Smooth muscle cell (in vitro differentiated cells): ENCODE data around the gene GNG8. TPM values are rescaled to one million over a fixed set of nuclear protein-coding genes. Genes with fewer than 3 reads are reported as not detected.
"Not testable (repeated sequence)": the region's sequence is repeated elsewhere in the genome, so short reads cannot be mapped to it uniquely, and the experiment has no call there.

ENCODE experiments used
- DNase-seq: peaks from one replicate; lab custom pipeline; 2025; ENCODE audit not compliant: unreplicated experiment; lab: John Stamatoyannopoulos, UW
- H2AFZ ChIP-seq: fragments of 200-600 bp; sonication (generic); 2 replicates; pipeline ENCODE4 v1.6.0; 2016; ENCODE audit warnings: antibody characterized with exemption, low read depth, mild to moderate bottlenecking
- H3F3A ChIP-seq: fragments of 200-600 bp; sonication (generic); 2 replicates; pipeline ENCODE4 v1.6.0; 2017; ENCODE audit warnings: antibody characterized with exemption, low read depth
- H3K27ac ChIP-seq: fragments of 200-600 bp; sonication (generic); 2 replicates; pipeline ENCODE4 v1.5.1; 2016; ENCODE audit warnings: low read depth, mild to moderate bottlenecking
- H3K27me3 ChIP-seq: fragments of 200-600 bp; sonication (generic); 2 replicates; pipeline ENCODE4 v1.6.1; 2016; ENCODE audit warnings: low read depth, mild to moderate bottlenecking
- H3K36me3 ChIP-seq: fragments of 200-600 bp; sonication (generic); 2 replicates; pipeline ENCODE4 v1.5.1; 2016; ENCODE audit warnings: low read depth
- H3K4me1 ChIP-seq: fragments of 200-600 bp; sonication (generic); 2 replicates; pipeline ENCODE4 v1.5.1; 2016; ENCODE audit warnings: low read depth
- H3K4me2 ChIP-seq: fragments of 200-600 bp; sonication (generic); 2 replicates; pipeline ENCODE4 v1.6.0; 2016; ENCODE audit warnings: mild to moderate bottlenecking
- H3K4me3 ChIP-seq: fragments of 200-600 bp; sonication (generic); 2 replicates; pipeline ENCODE4 v1.5.1; 2016; ENCODE audit warnings: mild to moderate bottlenecking
- H3K79me2 ChIP-seq: fragments of 200-600 bp; sonication (generic); 2 replicates; pipeline ENCODE4 v1.6.0; 2016; ENCODE audit warnings: low read depth, mild to moderate bottlenecking
- H3K9ac ChIP-seq: fragments of 200-600 bp; sonication (generic); 2 replicates; pipeline ENCODE4 v1.6.0; 2016; ENCODE audit warnings: low read depth
- H3K9me3 ChIP-seq: fragments of 200-600 bp; sonication (generic); replicated peaks from 2 replicates; pipeline ENCODE4 v1.5.1; 2016; ENCODE audit warnings: low read depth
- H4K20me1 ChIP-seq: fragments of 200-600 bp; sonication (generic); 2 replicates; pipeline ENCODE4 v1.6.0; 2016; ENCODE audit warnings: low read depth
- CTCF ChIP-seq: fragments of 200-600 bp; sonication (generic); IDR thresholded peaks from 2 replicates; pipeline ENCODE4 v1.5.1; 2017; ENCODE audit warnings: borderline replicate concordance, mild to moderate bottlenecking, antibody characterized with exemption; ENCODE audit not compliant: insufficient read depth, poor library complexity, severe bottlenecking
- WGBS: methylation state at CpG from one replicate; pipeline ENCODE4 v1.1.7; 2016; ENCODE audit warnings: low lambda C conversion rate; 5-methylcytosine and 5-hydroxymethylcytosine counted together
- polyA plus RNA-seq: library from polyadenylated mRNA; unstranded; fragments of >200 nt; fragmentation: Nextera tagmentation; extraction: Ambion mirVana; gene quantifications from 2 replicates; pipeline ENCODE4 v1.2.1, GENCODE V29; 2016
- total RNA-seq: library from RNA; depleted of rRNA; stranded (reverse); fragments of >200 nt; gene quantifications from 2 replicates; pipeline ENCODE4 v1.2.3, GENCODE V29; 2014

GNG8 gene
- total and polyA plus RNA-seq, 2 experiments from 2014 or later, result 3.3 TPM; not detected in 1

GRCh38 chr19:46629546-46630025, 6.4 kb downstream of the GNG8 start:
- no peaks in the 10 kb centered on the region for H3K36me3 ChIP-seq
- no peaks in the 10 kb centered on the region for H4K20me1 ChIP-seq
- no peak overlapping the region for H2AFZ ChIP-seq
- no peaks in the 10 kb centered on the region for H3K9me3 ChIP-seq
- H3F3A ChIP-seq, result peaks cover 6% of the 10 kb centered on the region
- no peak for DNase-seq
- peaks cover 12% of the 10 kb centered on the region for H3K4me1 ChIP-seq
- TF ChIP-seq CTCF, result no peak
- H3K4me3 ChIP-seq, result no peak overlapping the region
- 63% methylated on average over 15 of the region's 15 CpGs for WGBS
- H3K4me2 ChIP-seq, result no peak overlapping the region
- no peak overlapping the region for H3K27ac ChIP-seq
- H3K9ac ChIP-seq, result no peak overlapping the region
- no peaks in the 10 kb centered on the region for H3K79me2 ChIP-seq
- peaks cover 3% of the 10 kb centered on the region for H3K27me3 ChIP-seq

- not testable (repeated sequence) for H2AFZ ChIP-seq, H3K36me3 ChIP-seq, H3K27me3 ChIP-seq, H3K4me3 ChIP-seq, H3K9me3 ChIP-seq, H3K4me2 ChIP-seq, H3K79me2 ChIP-seq, H3K27ac ChIP-seq, H4K20me1 ChIP-seq, H3F3A ChIP-seq, H3K9ac ChIP-seq, DNase-seq
- 81% methylated on average over 7 of the region's 7 CpGs for WGBS
- H3K4me1 ChIP-seq, result peaks cover 12% of the 10 kb centered on the region
These were observed 7.0 kb downstream of the GNG8 start for GRCh38 chr19:46628970-46629369.

GRCh38 chr19:46626446-46626845, 9.6 kb downstream of the GNG8 start:
- 93% methylated on average over 14 of the region's 14 CpGs for WGBS
- DNase-seq, result no peak
- no peak overlapping the region for H3K4me2 ChIP-seq

GRCh38 chr19:46625731-46626130, 10.3 kb downstream of the GNG8 start:
- H3K4me1 ChIP-seq, result peaks cover 8% of the 10 kb centered on the region
- H2AFZ ChIP-seq, result no peak overlapping the region
- no peaks in the 10 kb centered on the region for H3K36me3 ChIP-seq
- DNase-seq, result no peak
- H3K9ac ChIP-seq, result no peak overlapping the region
- no peak overlapping the region for H3K4me3 ChIP-seq
- H4K20me1 ChIP-seq, result no peaks in the 10 kb centered on the region
- 88% methylated on average over 12 of the region's 12 CpGs for WGBS
- H3K27ac ChIP-seq, result peak overlapping the region; percentile 67
- H3K4me2 ChIP-seq, result no peak overlapping the region
- no peak for TF ChIP-seq CTCF
- no peaks in the 10 kb centered on the region for H3K27me3 ChIP-seq
- no peaks in the 10 kb centered on the region for H3K79me2 ChIP-seq
- no peaks in the 10 kb centered on the region for H3K9me3 ChIP-seq
- H3F3A ChIP-seq, result peaks cover 6% of the 10 kb centered on the region

More at GRCh38 chr19:46626446-46626845, 9.6 kb downstream of the GNG8 start:
- Histone ChIP-seq H2AFZ (no peak overlapping the region), H3K27ac (no peak overlapping the region), H3K79me2 (no peaks in the 10 kb centered on the region), H3K9me3 (no peaks in the 10 kb centered on the region), H4K20me1 (no peaks in the 10 kb centered on the region), H3K4me1 (peaks cover 9% of the 10 kb centered on the region), H3K4me3 (no peak overlapping the region), H3F3A (peaks cover 6% of the 10 kb centered on the region), H3K27me3 (no peaks in the 10 kb centered on the region), H3K36me3 (no peaks in the 10 kb centered on the region), H3K9ac (no peak overlapping the region)
- no peak for TF ChIP-seq CTCF
